Measurements from ENCODE around the gene TXNDC9. TPM values are rescaled to one million over a fixed set of nuclear protein-coding genes. Genes with fewer than 3 reads are reported as not detected.

The TXNDC9 gene
- total and polyA plus RNA-seq, 2 of the 8 experiments (the other 6 are each of a cell fraction or from before 2014, with no cell fraction given) = 12.9 to 35.6 TPM

GRCh38 chr2:99350194-99350593 is 14.1 kb upstream of the TXNDC9 start:
- Histone ChIP-seq H2BK12ac (ENCODE audit: low read depth, low read length) (no peak overlapping the region), H3K27me3 (replicated peaks in 1 of 4; ENCODE audit: control insufficient read depth in 3 of 4, extremely low read depth in 1 of 4, insufficient read depth in 3 of 4, low read length in 3 of 4) (no peaks in the 10 kb centered on the region), H4K8ac (ENCODE audit: extremely low read depth, insufficient read depth, low read length) (no peak overlapping the region), H3K23me2 (ENCODE audit: low read depth, low read length) (no peaks in the 10 kb centered on the region; the same call in 1 of the 2 replicates), H4K20me1 (replicated peaks in 1 of 2; ENCODE audit: control insufficient read depth in 1 of 2, insufficient read depth in 2 of 2, low read length in 2 of 2) (peaks cover 7 to 11% of the 10 kb centered on the region in 2 experiments), H2BK15ac (ENCODE audit: low read length) (no peak overlapping the region), H3K79me2 (ENCODE audit: control insufficient read depth in 1 of 2, insufficient read depth in 2 of 2, low read length in 2 of 2) (peaks cover 30 to 95% of the 10 kb centered on the region in 2 experiments), H3K9me3 (ENCODE audit: insufficient read depth in 2 of 2, low read depth in 1 of 2, low read length in 1 of 2) (no peaks in the 10 kb centered on the region), H3K18ac (ENCODE audit: extremely low read depth, low read length) (no peak overlapping the region), H3K14ac (ENCODE audit: insufficient read length) (no peak overlapping the region), H3K27ac (ENCODE audit: low read depth, low read length) (no peak overlapping the region), H4K5ac (ENCODE audit: insufficient read length, low read depth, low read length) (no peak overlapping the region), H3K4me3 (ENCODE audit: extremely low read depth in 1 of 4, insufficient read depth in 2 of 4, low read depth in 3 of 4, low read length in 4 of 4) (no peak overlapping the region), H3K79me1 (ENCODE audit: low read depth, low read length) (peaks cover 2% of the 10 kb centered on the region; the same call in 1 of the 2 replicates), H3K56ac (replicated peaks; ENCODE audit: insufficient read length, low read depth, low read length) (no peak overlapping the region), H2BK20ac (ENCODE audit: low read length) (no peak overlapping the region), H3K9ac (replicated peaks in 1 of 4; ENCODE audit: extremely low read depth in 1 of 4, low read depth in 3 of 4, low read length in 3 of 4) (no peak overlapping the region), H2BK5ac (ENCODE audit: low read depth, low read length) (no peak overlapping the region), H3K23ac (ENCODE audit: insufficient read length) (no peak overlapping the region), H4K91ac (replicated peaks; ENCODE audit: insufficient read length, low read length) (no peak overlapping the region), H3K4me2 (ENCODE audit: insufficient read depth in 1 of 2, low read depth in 2 of 2, low read length in 2 of 2) (no peak overlapping the region), H3K4me1 (replicated peaks in 1 of 4; ENCODE audit: control insufficient read depth in 3 of 4, insufficient read depth in 4 of 4, low read length in 3 of 4) (no peaks in the 10 kb centered on the region), H2BK120ac (replicated peaks; ENCODE audit: low read depth, low read length) (no peak overlapping the region), H2AFZ (ENCODE audit: low read length) (no peak overlapping the region), H2AK5ac (ENCODE audit: low read depth, low read length) (no peak overlapping the region), H3K36me3 (ENCODE audit: control insufficient read depth in 2 of 4, insufficient read depth in 4 of 4, low read length in 3 of 4) (no peaks in the 10 kb centered on the region), H3K4ac (replicated peaks; ENCODE audit: insufficient read length, low read depth, low read length) (no peak overlapping the region)
- TF ChIP-seq CBX8 (IDR thresholded peaks at IDR 0.05; ENCODE audit: borderline replicate concordance, low read depth, low read length) (no peak), BRCA1 (IDR thresholded peaks at IDR 0.05; ENCODE audit: low read depth, low read length) (no peak), MAX (IDR thresholded peaks at IDR 0.05) (no peak), SP4 (IDR thresholded peaks at IDR 0.05; ENCODE audit: low read length) (no peak), RXRA (IDR thresholded peaks at IDR 0.05; ENCODE audit: insufficient read depth, low read depth, low read length) (no peak), NRF1 (IDR thresholded peaks at IDR 0.05; ENCODE audit: low read depth, low read length) (no peak), ZNF274 (IDR thresholded peaks at IDR 0.05; ENCODE audit: borderline replicate concordance, extremely low read depth, low read length) (no peak), ATF3 (IDR thresholded peaks at IDR 0.05; ENCODE audit: insufficient read depth, low read depth, low read length) (no peak), SIX5 (IDR thresholded peaks at IDR 0.05; ENCODE audit: low read depth, low read length) (no peak), ASH2L (IDR thresholded peaks at IDR 0.05; ENCODE audit: low read length) (no peak), HDAC2 (IDR thresholded peaks at IDR 0.05; ENCODE audit: borderline replicate concordance in 1 of 2, low read depth in 2 of 2, low read length in 2 of 2) (no peak), SAP30 (IDR thresholded peaks at IDR 0.05; ENCODE audit: insufficient read depth, insufficient replicate concordance, low read length) (no peak), SRF (IDR thresholded peaks at IDR 0.05; ENCODE audit: low read depth, low read length) (no peak), GTF2F1 (IDR thresholded peaks at IDR 0.05; ENCODE audit: borderline replicate concordance, low read depth, low read length) (no peak), CEBPB (IDR thresholded peaks at IDR 0.05; ENCODE audit: low read depth, low read length) (no peak)
- ChIA-PET POLR2A (ENCODE audit: partially characterized antibody) (no interaction called here), CTCF (ENCODE audit: partially characterized antibody) (interaction anchor here (0.6 kb wide), 1 partner anchor 354 kb away, joined by 3 read pairs; no protein-coding TSS in a partner anchor)
- DNase-seq (ENCODE audit: low read depth in 1 of 2, low spot score in 2 of 2) (no peak), FAIRE-seq (no peak)
